HG03108 (cell line): ENCODE measurements around the gene DSG2.

ENCODE experiments used
- ATAC-seq: cut with Tn5 transposase; IDR thresholded peaks from one replicate; pipeline ENCODE4 v1.9.1; 2021; ENCODE audit warnings: moderate library complexity; ENCODE audit not compliant: unreplicated experiment

The DSG2 gene

DNA sequence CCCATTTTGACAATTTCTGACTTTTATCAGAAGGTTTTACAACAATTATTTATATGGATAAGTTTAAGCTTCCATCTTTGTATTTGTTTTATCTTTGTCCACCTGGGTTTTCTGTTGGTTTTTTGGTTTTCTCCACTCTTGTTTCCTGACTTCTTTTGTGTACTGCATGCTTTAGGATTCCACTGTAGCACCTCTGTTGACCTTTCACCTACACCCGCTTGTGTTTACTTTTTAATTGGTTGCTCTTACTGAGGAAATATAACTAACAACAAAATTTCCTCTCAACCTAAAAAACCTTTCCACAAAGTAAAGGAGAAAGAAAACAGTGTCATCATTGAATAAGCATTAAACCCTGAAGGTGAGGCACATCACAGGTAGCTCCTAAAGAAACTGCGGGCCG, 53.9 kb downstream of the DSG2 start:
- ATAC-seq, result no peak

DNA sequence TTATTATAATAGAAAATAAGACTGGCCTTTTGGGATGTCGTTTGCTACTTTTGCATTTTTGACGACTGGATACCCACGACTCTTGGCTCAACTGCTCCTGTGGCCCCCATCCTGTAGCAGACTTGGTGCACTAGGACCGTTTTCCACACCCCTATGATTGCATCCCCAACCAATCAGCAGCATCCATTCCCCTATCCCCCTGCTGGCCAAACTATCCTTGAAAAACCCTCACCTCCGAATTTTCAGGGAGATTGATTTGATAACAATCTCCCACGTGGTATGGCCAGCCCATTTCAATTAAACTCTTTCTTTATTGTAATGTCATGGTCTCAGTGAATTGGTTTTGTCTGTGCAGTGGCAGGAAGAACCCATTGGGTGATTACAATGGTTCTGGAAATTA, 55.8 kb downstream of the DSG2 start:
- no peak for ATAC-seq

DNA sequence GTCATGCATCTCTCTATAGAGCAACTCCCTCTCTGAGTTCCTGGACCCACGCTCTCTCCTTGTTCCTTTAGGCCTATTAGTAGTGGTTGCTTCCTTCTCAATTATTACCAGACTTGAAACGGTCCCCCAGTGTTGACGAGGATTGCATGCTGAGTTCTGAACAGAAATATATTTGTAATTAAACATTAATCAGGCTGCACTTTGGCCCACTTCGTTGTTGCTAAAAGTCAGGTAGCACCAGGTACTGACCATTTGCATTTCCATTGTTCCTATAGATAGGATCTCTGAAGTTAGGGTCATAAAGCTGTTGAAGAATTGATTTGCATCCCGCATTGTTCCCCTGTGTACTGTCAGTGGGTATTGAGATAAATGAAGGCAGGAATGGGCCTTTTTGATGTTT, 56.8 kb downstream of the DSG2 start:
- no peak for ATAC-seq

DNA sequence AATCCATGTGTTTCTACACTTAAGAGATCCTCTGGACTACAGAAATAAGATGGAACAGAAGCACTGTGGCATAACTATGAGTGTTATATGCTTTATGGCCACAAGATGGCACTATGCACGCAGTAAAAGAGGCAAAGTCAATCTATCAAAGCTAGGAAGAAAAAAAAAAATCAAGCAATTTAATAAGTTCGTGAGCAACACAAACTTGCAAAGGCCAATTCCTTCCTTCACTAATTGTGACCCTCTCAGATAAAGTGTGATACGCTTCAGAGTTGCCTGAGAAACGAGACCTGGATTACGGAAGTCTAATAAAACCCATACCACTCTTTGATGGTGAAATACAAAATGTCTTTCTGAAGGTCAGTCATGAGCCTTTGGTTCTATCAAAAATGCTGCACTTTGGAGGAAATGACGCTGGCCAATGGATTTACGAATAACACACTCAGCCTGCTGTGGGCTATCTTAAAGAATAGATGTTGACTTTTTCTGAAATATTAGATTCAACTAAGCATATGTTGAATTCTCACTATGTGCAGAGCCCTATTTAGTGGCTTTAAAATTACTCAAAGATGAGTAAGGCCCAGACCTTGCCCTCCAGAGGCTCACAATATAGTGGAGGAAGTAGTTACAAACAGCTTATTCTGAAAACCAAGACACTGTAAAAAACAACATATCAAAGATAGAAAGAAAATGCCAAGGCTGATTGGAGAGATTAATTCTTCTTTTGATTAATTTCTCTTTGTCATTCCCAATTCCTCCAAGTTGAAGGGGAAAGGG, 58.2 kb downstream of the DSG2 start:
- no peak for ATAC-seq

DNA sequence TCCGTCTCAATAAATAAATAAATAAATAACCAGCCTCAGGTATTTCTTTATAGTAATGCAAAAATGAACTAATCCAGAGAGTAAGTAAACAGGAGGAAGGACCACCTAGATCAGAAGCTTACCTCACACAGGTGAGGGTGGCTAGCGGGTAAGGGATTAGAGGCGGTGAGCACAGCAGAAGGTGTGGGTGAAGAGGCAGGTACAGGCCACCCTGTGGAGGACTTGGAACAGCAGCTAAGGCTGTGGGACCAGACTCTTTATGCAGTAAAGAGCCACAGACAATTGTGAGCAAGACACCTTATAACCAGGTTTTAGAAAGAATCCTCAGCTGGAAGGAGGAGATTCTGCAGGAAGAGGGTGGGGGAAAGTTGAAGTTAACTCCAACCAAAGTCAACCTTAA, 59.5 kb downstream of the DSG2 start:
- no peak for ATAC-seq

DNA sequence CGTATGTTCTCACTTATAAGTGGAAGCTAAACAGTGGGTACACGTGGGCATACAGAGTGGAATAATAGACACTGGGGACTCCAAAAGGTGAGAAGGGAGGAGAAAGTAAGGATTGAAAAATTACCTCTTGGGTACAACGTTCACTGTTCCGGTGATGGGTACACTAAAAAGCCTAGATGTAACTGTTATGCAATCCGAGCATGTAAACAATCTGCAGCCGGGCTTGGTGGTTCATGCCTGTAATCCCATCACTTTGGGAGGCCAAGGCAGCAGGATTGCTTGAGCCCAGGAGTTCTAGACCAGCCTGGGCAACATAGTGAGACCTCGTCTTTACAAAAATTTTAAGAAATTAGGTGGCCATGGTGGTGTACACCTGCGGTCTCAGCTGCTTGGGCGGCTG, 60.6 kb downstream of the DSG2 start:
- no peak for ATAC-seq

DNA sequence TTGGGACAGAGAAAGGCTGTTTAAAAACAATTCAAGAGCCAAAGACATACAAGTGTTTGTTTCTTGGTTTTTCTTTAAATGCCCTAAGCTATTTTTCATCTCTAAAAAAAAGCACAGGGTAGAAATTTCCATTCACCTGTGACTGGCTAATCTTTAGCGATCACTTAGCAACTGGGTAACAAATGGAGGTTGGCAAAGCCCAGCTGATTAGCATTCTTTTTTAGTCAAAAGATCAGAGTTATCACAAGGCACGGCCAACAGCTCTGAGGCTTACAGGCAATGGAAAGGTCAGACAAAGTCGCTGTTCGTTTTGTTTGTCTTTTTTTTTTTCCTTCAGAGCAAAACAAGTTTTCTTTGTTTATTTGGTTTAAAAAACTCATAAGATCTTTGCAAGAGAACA, 64.7 kb downstream of the DSG2 start:
- ATAC-seq, result no peak

DNA sequence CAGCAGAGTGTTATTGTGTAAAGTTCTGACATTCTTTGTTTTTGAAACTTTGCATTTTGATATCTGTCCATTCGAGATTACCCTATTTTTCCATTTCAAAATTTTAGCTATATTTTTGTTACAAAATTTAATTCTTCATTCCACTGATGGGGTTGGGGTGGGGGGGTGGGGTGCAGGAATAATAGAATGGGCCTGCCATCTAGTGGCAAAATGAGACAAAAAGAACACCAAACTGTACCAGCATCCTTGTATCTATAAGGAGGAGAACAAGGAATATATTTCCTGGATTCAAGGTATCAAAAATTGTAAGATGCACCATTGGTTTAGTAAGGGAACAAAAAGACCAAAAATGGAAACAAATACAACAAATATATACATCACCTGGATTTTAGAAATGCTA, 65.8 kb downstream of the DSG2 start:
- ATAC-seq, result no peak

DNA sequence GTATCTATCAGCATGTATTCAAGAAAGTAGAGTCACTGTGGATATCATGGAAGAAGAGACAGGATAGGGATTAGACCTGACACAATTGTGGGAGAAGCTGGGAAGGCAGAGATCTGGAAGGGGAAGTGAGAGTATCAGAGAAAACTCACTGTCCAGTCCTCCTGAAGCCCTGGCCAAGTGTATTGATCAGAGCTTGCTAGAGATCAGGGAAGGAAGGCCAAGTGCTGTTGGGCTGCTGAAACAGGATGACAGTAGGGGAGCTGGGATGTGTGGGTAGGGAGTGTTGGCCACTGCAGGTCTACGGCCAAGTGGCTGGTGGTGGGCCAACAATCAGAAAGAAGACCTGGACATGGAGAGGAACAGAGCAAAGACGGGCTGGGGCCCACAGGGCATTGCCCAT, 67.4 kb downstream of the DSG2 start:
- no peak for ATAC-seq

DNA sequence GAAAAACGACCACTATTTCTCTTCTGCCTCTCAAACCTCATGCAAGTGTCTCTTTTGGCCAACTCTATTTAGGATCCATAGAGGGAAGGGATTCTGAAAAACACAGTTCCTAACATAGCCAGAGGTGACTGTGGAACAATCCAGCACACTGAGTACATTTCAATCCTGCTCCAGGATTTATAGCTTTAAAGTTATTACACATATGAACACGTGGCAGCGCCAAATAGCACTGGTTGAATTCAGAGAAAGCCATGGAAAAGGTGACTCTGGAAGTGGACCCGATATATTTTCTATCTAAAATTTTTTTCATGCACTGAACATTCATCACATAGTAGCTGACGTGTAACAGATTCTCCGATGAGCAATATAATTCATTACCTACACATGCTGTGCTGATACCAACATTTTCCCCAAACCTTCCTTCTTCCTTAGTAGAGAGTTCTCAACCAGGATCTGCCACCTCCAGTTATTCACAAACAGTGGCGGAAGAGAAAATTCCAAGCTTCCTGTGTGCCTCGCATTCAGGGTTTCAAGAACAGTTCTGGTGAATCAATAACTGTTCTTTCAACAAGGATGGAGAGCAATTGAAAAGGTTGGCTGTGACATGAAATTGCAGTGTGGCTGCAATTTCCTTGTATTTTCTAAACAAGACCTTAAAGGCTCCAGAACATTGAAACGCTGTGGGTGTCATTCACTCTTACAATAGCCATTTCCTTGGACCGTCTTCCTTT, 68.0 kb downstream of the DSG2 start:
- no peak for ATAC-seq

DNA sequence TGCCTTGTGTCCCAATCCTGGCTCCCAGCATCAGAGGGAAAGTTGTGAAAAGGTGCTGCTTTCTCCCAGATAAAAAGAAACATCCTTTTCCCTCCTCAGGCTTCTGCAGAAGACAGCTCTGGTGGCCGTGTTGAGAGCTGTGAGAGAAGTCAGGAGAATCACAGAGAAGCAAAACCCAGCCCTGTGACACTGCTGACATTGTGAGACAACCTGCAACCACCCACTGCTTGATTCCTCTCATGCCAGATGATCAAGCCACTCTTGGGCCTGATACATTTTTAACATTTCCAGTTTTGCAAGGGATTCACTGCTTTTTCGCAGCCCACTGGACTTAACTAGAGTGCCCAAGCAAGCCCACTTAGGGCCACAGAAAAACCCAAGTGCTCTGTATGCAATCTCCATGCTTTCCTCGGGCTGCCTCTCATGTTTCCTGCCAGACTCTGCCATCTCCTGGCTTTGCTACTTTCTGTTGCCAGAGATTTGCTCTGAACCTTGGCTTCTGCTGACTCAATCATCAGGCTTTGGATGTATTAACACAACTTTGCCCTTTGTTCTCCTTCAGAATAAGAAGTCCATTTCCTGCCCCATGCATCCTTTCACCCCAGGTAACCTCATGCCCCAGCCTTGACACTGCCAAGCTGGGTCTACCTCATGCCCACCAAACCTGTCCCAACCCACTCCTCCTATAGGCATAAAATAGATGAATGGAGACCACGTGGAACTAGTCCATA, 68.8 kb downstream of the DSG2 start:
- no peak for ATAC-seq

DNA sequence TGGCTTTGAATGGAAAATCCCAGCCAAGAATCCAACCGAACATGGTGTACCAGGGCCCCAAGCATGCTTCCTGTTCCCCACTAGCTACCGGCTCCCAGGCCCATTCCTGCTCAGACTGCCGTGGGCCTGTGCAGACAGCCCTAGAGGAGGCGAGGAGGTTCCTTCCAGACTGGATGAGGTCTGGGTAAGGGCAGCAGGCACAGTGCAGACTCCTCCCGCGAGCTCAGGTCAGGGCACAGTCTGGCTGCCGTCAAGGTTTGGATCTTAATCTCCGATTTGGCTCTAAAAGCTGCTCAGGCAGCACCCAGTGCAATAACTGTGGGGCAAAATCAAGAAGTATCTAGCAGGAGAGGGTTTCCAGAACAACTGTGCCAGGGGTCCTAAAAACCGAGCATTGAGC, 74.4 kb downstream of the DSG2 start:
- no peak for ATAC-seq

DNA sequence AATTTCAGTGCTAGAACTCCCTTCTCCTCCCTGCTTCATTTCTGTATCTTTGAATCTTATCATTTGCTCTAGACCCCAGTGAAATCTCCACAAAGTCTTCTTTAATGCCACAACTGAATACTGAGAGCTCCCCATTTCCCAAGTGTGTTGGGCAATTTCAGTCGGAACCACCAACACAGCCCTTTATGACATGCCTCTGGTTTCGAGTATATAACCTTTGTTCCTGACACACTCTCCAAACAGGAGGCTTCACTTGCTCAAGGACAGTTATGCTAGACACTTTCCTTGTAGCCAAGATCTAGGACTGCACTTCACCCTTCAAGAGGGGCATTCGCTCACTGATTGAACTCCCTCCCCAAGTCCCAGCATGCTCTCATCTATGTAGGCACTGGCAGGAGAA, 75.1 kb downstream of the DSG2 start:
- ATAC-seq, result no peak

DNA sequence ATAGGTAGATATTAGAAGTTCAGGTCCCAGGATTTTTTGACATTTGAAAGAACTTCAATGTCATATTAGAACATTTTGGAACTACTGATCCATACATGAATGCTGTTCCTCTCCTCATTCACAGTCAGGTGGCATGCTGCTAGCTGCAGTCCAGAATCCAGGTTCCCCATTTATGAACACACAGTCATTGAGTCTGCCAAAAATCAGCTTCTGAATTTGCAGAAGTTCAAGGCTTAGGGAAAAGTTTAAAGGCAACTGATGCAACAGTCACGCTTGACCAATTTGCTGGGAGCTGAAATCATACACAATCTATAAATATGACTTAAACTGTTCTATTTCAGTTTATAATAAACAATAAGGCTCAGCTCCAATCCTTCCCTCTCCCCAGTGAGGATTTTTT, 76.4 kb downstream of the DSG2 start:
- no peak for ATAC-seq

DNA sequence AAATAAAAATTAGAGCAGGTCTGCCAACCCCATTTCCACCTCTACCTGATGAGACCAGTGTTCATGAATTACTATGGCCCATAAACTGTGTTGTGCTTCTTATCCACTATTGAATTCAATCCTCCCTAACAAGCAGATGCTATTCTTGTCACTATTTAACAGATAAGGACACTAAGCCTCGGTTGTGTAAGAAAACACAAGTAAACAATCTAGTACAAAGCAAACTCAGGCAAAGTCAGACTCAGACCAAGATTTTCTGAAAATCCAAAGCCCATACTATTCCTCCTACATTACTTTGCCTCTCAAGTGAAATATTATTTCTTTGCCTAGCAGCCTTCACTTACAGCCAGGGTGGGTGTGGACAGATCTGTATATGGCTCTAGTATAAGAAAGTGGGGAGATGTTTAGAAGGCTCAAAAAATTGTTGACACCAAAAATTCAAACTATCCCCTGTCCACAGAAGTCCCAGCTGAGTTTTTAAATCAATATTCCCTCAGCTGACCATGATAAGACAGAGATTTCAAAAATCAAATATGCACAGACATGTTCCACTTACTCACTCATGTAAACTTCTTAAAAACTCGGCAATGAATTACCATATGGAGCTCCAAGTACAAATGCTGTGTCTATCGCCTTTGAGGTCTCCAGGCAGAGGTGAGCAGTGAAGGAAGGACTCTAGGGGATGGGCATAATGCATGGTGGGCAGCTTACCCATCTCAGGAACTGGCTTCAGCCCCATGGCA, 77.7 kb downstream of the DSG2 start:
- no peak for ATAC-seq

DNA sequence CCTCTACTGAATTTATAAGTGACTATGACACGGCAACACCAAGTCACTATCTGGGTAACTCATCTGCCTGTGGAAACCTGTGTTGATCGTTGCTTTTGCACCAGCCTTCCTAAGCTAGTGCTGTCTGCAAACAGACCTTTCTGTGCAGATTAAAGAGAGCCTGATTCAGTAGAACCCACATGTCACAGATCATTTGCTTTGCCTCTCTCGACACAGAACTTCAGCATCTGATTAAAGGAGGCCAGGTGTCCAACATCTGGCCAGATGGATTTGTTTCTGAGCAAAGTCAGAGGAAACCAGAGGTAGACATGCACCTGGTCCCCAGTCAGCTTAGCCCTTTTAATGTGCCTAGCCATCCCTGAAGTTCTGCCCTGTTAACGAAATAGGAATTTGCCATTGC, 78.7 kb downstream of the DSG2 start:
- no peak for ATAC-seq

DNA sequence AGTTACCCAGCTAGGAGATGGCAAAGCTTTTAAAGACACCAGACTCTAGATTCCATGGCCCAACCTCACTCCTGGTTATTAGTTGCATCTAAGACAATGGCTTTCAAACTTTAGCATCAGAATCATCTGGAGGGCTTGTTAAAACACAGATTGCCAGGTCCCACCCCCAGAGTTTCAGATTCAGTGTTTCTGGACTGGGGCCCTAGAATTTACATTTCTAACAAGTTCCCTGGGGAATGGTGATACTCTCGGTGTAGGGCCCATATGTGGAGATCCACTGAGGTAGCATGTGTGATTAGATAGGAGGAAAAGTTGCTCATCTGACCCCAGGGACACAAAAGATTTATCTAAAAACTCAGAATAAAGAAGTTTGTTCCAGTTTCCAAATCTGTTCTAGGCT, 79.2 kb downstream of the DSG2 start:
- ATAC-seq, result no peak

DNA sequence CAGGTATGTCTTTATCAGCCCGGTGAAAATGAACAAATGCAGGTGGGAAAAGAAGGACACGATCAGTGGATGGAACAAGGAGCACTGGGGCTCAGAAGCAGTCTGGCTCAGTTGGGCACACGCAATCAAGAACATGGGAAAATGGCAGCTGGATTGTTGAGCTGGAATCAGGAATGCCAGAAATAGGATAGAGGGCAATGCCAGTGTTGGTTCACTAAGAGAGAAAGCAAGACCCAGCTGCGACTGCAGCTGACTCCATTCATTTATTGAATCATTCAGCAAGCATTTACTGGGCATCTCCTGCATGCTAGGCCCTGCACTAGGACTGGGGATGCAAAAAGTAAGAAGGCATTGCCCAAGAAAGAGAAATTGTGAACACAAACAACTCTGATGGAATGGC, 80.1 kb downstream of the DSG2 start:
- no peak for ATAC-seq

DNA sequence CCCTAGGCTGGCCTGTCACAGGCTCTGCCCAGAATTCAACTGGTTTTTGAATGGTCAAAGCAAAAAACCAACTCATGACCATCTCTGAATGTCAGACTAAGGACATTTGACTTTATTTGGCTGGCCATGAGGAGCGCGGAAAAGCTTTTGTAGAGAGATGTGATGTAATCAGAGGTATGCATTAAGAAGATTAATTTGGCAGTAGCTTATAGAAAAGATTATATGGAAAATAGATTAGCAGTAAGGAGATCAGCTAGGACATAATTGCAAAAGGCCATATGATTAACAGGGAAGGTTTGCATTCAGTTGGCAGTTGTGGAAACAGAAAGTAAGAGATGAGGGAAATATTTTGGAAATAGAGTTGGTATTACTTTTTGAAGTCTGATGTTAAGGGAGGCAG, 81.4 kb downstream of the DSG2 start:
- no peak for ATAC-seq

DNA sequence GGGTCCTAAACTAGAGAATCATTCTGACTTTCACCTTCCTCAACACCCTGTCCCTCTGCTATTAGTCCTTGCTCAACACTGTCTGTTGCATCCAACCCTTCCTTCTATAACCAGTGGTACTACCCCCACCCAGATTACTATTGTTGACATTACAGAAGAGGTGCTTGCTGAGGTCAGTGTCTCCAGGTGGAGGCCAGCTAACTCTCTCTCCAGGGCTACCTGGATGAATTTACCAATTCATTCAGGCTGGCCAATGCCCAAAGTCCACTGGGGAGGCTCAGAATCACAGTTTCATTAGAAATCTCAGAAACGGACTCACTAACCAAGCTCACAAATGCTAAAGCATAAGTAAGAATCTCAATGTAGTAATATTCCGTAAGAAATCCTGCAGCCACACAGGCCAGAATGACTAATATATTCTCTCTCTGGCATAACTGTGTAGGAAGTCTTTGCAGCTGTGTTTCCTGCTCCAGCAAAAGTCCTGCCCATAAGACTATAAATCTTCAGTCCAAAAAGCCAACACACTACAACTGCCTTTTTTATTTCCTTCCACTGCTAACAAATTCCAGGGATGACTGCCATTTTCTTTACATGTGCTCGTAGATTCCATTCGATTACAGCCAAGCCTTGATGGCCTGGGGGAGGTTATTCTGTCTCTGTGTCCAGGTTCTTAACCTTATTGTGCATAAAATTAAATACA, 83.7 kb downstream of the DSG2 start:
- ATAC-seq, result no peak
